OCI-LY7 (cell line): ENCODE data around the gene CHL1.

Experiments used
- CTCF ChIP-seq: fragments of 200-600 bp; sonication (generic); conservative IDR thresholded peaks from 2 replicates; pipeline ENCODE4 v1.5.1; 2014; ENCODE audit warnings: mild to moderate bottlenecking, antibody characterized with exemption, low read length, moderate library complexity, mixed read lengths
- EZH2phosphoT487 ChIP-seq: fragments of 200-600 bp; sonication (generic); IDR thresholded peaks from 2 replicates; pipeline ENCODE4 v1.6.1; 2018; ENCODE audit warnings: low read depth, borderline replicate concordance, mild to moderate bottlenecking, mixed run types, antibody characterized with exemption, low read length, moderate library complexity, mixed read lengths

GRCh38 chr3:385151-385550 is 188.6 kb downstream of the CHL1 start:
- TF ChIP-seq CTCF (no peak), EZH2phosphoT487 (no peak)
